ENCODE measurements around the gene ANKS1B. TPM values are rescaled to one million over a fixed set of nuclear protein-coding genes. Genes with fewer than 3 reads are reported as not detected.

Gene ANKS1B
- total and polyA plus RNA-seq, 11 donors, result 0.62 to 5.8 (median 1.8) TPM

- DNase-seq, result no peak
- H3K4me1 ChIP-seq, result peaks cover 0 to 12% (median 0%) of the 10 kb centered on the region in 12 donors
- no peak for ATAC-seq
- 74 to 84% (median 77%) methylated on average over 8 of the region's 8 CpGs for WGBS, 4 donors
- intact Hi-C loops (cut with DNase I), result no loop called here
- no peaks in the 10 kb centered on the region for H3K9me3 ChIP-seq
- no peak overlapping the region for H3K27ac ChIP-seq
- no peaks in the 10 kb centered on the region for H3K36me3 ChIP-seq
- no peak overlapping the region for H3K4me3 ChIP-seq
- H3K27me3 ChIP-seq, result peaks cover 0 to 3% (median 0%) of the 10 kb centered on the region in 9 donors
- TF ChIP-seq POLR2A (IDR thresholded peaks at IDR 0.05) (no peak), CTCF (IDR thresholded peaks at IDR 0.05) (no peak)
These were observed 1164.8 kb downstream of the ANKS1B start for GRCh38 chr12:98819821-98820404.

GRCh38 chr12:98819071-98819470 is 1165.7 kb downstream of the ANKS1B start:
- TF ChIP-seq CTCF (IDR thresholded peaks at IDR 0.05) (no peak), POLR2A (IDR thresholded peaks at IDR 0.05) (no peak)
- Histone ChIP-seq H3K27me3 (peaks cover 0 to 3% (median 0%) of the 10 kb centered on the region in 9 donors), H3K4me1 (peaks cover 0 to 12% (median 0%) of the 10 kb centered on the region in 12 donors), H3K4me3 (no peak overlapping the region), H3K36me3 (no peaks in the 10 kb centered on the region), H3K9me3 (no peaks in the 10 kb centered on the region), H3K27ac (no peak overlapping the region)
- whole genome bisulfite sequencing, 4 donors, result 72 to 85% (median 77%) methylated on average over 3 of the region's 3 CpGs
- no peak for ATAC-seq
- intact Hi-C loops (cut with DNase I), result no loop called here
- DNase-seq, result no peak

GRCh38 chr12:98818239-98818638 is 1166.5 kb downstream of the ANKS1B start:
- Histone ChIP-seq H3K36me3 (no peaks in the 10 kb centered on the region), H3K4me1 (peaks cover 0 to 10% (median 0%) of the 10 kb centered on the region in 12 donors), H3K4me3 (no peak overlapping the region), H3K9me3 (no peaks in the 10 kb centered on the region), H3K27me3 (peaks cover 0 to 3% (median 0%) of the 10 kb centered on the region in 9 donors), H3K27ac (no peak overlapping the region)
- DNase-seq, result no peak
- TF ChIP-seq POLR2A (IDR thresholded peaks at IDR 0.05) (no peak), CTCF (IDR thresholded peaks at IDR 0.05) (no peak)
- intact Hi-C loops (cut with DNase I), result no loop called here
- WGBS, 4 donors, result 46 to 61% (median 56%) methylated on average over 2 of the region's 2 CpGs
- ATAC-seq, result no peak

- WGBS, 4 donors, result 52 to 67% (median 57%) methylated on average over 2 of the region's 2 CpGs
- TF ChIP-seq POLR2A (IDR thresholded peaks at IDR 0.05) (no peak), CTCF (IDR thresholded peaks at IDR 0.05) (no peak)
- ATAC-seq, result no peak
- Histone ChIP-seq H3K36me3 (no peaks in the 10 kb centered on the region), H3K27ac (no peak overlapping the region), H3K27me3 (peaks cover 0 to 3% (median 0%) of the 10 kb centered on the region in 9 donors), H3K9me3 (no peaks in the 10 kb centered on the region), H3K4me1 (peaks cover 0 to 5% (median 0%) of the 10 kb centered on the region in 12 donors), H3K4me3 (no peak overlapping the region)
- no peak for DNase-seq
- intact Hi-C loops (cut with DNase I), result no loop called here
These were observed 1167.0 kb downstream of the ANKS1B start for GRCh38 chr12:98817742-98818141.
